Endothelial cell of umbilical vein (primary cell): ENCODE data around the gene ENPP3. TPM values are rescaled to one million over a fixed set of nuclear protein-coding genes. Genes with fewer than 3 reads are reported as not detected.

Experiments
- BruUV-seq: library from RNA; stranded (reverse); fragments of 400-500 nt; replicated peaks from 2 replicates; lab custom pipeline; 2021; lab: Mats Ljungman, UMichigan
- CTCF ChIA-PET: fragments of 300-600, 350-600 bp; sonication (Branson Sonifier 250); formaldehyde crosslinking; loops from one replicate; lab custom pipeline; 2021; ENCODE audit warnings: antibody characterized with exemption, inconsistent platforms; lab: Charles Lee
- POLR2A ChIA-PET: fragments of 300-600, 350-600 bp; sonication (Branson Sonifier 250); formaldehyde crosslinking; loops from one replicate; lab custom pipeline; 2021; ENCODE audit warnings: antibody characterized with exemption, inconsistent platforms; lab: Charles Lee
- DNase-seq: peaks from one replicate; pipeline ENCODE4 v3.0.0-alpha.2; 2011; ENCODE audit warnings: low read depth, low spot score
- FAIRE-seq: peaks from 2 replicates; lab custom pipeline; 2011; peaks lifted over from hg19 to GRCh38; lab: Jason Lieb, UNC
- H2AFZ ChIP-seq: 2 replicates; pipeline ENCODE4 v1.6.0; 2012; ENCODE audit warnings: low read depth, low read length, control low read depth, inconsistent platforms
- H3K27ac ChIP-seq: 2 replicates; pipeline ENCODE4 v1.5.1; 2011; ENCODE audit warnings: low read depth, mild to moderate bottlenecking, control low read depth, low read length, moderate library complexity; ENCODE audit not compliant: insufficient read depth
- H3K27me3 ChIP-seq, 2 experiments: 2 replicates each; pipeline versions ENCODE4 v1.6.0 to v1.6.1; 2011; ENCODE audit warnings: low read length in 2 of 2, mixed read lengths in 1 of 2; ENCODE audit not compliant: control insufficient read depth in 2 of 2, insufficient read depth in 2 of 2
- H3K36me3 ChIP-seq, 2 experiments: 2 replicates in 1 of 2; 3 replicates in 1 of 2; pipeline ENCODE4 v1.5.1; 2011; ENCODE audit warnings: low read length in 2 of 2, mild to moderate bottlenecking in 1 of 2, moderate library complexity in 1 of 2; ENCODE audit not compliant: control insufficient read depth in 2 of 2, insufficient read depth in 2 of 2; ENCODE audit errors: extremely low read depth in 1 of 2
- H3K4me1 ChIP-seq: 3 replicates; pipeline ENCODE4 v1.5.1; 2011; ENCODE audit warnings: mild to moderate bottlenecking, low read length; ENCODE audit not compliant: control insufficient read depth, insufficient read depth; ENCODE audit errors: extremely low read depth
- H3K4me2 ChIP-seq: 2 replicates; pipeline ENCODE4 v1.6.1; 2011; ENCODE audit warnings: low read length, control low read depth, mixed read lengths; ENCODE audit not compliant: insufficient read depth
- H3K4me3 ChIP-seq, 3 experiments: fragments of 200-600 bp in 1 of 3; sonication (generic), shearing (Covaris generic) in 1 of 3; replicated peaks in 1 of 3; 2 replicates each; pipeline ENCODE4 v1.5.1; 2011 to 2016; ENCODE audit warnings: control low read depth in 3 of 3, low read length in 3 of 3, mild to moderate bottlenecking in 2 of 3, inconsistent platforms in 1 of 3, low read depth in 1 of 3, moderate library complexity in 1 of 3; ENCODE audit not compliant: insufficient read depth in 1 of 3
- H3K79me2 ChIP-seq: 2 replicates; pipeline ENCODE4 v1.6.0; 2012; ENCODE audit warnings: low read length, inconsistent platforms; ENCODE audit not compliant: control insufficient read depth, insufficient read depth
- H3K9ac ChIP-seq: replicated peaks from 2 replicates; pipeline ENCODE3; 2011; ENCODE audit warnings: low read length, control low read depth; ENCODE audit not compliant: insufficient read depth; ENCODE audit errors: extremely low read depth
- H3K9me1 ChIP-seq: replicated peaks from 3 replicates; pipeline ENCODE4 v1.6.0; 2011; ENCODE audit warnings: mild to moderate bottlenecking, low read length; ENCODE audit not compliant: control insufficient read depth, insufficient read depth; ENCODE audit errors: extremely low read depth
- H3K9me3 ChIP-seq: replicated peaks from 2 replicates; pipeline ENCODE4 v1.5.1; 2012; ENCODE audit warnings: low read length, inconsistent platforms; ENCODE audit not compliant: control insufficient read depth, insufficient read depth
- H4K20me1 ChIP-seq: replicated peaks from 2 replicates; pipeline ENCODE3; 2011; ENCODE audit warnings: mild to moderate bottlenecking, low read length; ENCODE audit not compliant: control insufficient read depth, insufficient read depth; ENCODE audit errors: extremely low read depth
- EZH2 ChIP-seq: IDR thresholded peaks from 2 replicates; pipeline ENCODE4 v1.6.1; 2012; ENCODE audit warnings: borderline replicate concordance, low read depth, mild to moderate bottlenecking, moderate library complexity, low read length, inconsistent platforms; ENCODE audit not compliant: severe bottlenecking
- FOS ChIP-seq: IDR thresholded peaks from 2 replicates; pipeline ENCODE4 v1.6.1; 2011; ENCODE audit warnings: mild to moderate bottlenecking, low read length, moderate library complexity, borderline replicate concordance; ENCODE audit not compliant: insufficient read depth
- GATA2 ChIP-seq: IDR thresholded peaks from 2 replicates; pipeline ENCODE4 v1.7.0; 2011; ENCODE audit warnings: low read depth, mild to moderate bottlenecking, moderate library complexity, mixed read lengths, low read length; ENCODE audit not compliant: insufficient read length, insufficient read depth
- MYC ChIP-seq: IDR thresholded peaks from one replicate; pipeline ENCODE4 v1.6.1; 2011; ENCODE audit warnings: mild to moderate bottlenecking, low read depth, low read length
- POLR2A ChIP-seq: IDR thresholded peaks from 2 replicates; pipeline ENCODE4 v1.6.1; 2012; ENCODE audit warnings: low read depth, mild to moderate bottlenecking, control low read depth, low read length
- POLR2AphosphoS5 ChIP-seq: IDR thresholded peaks from 2 replicates; pipeline ENCODE4 v1.6.1; 2012; ENCODE audit warnings: low read depth, mild to moderate bottlenecking, control low read depth, low read length, moderate library complexity; ENCODE audit not compliant: insufficient read depth
- dilution Hi-C: fragments of 300-500 bp; cut with MboI; formaldehyde crosslinking; loops from one replicate; pipeline ENCODE4 v1.15.0; 2019; ENCODE audit warnings: low sequenced_read_pairs; ENCODE audit not compliant: extremely low pct_ligation_motif_present
- intact Hi-C: fragments of 100-400 bp; cut with micrococcal nuclease; formaldehyde crosslinking; loops from one replicate; pipeline ENCODE4 v1.10.0; 2022
- polyA plus RNA-seq, 4 experiments: library from polyadenylated mRNA; depleted of rRNA in 3 of 4; stranded (reverse) in 3 of 4; unstranded in 1 of 4; fragments of >200 nt; gene quantifications; 2 replicates each; pipeline versions ENCODE4 v1.2.1 to v1.2.3, GENCODE V29; 2011 to 2012; ENCODE audit warnings: missing spikeins in 1 of 4
- total RNA-seq: library from RNA; stranded (reverse); gene quantifications from 2 replicates; pipeline ENCODE4 v1.2.3, GENCODE V29; 2021
- TF ChIP-seq, protein P1 (sequence below): IDR thresholded peaks from 2 replicates; pipeline ENCODE4 v1.6.1; 2011; ENCODE audit not compliant: insufficient read depth, insufficient read length

ENPP3 gene
- total and polyA plus RNA-seq, 2 donors (not counting 3 experiments of a cell fraction or from before 2014, with no cell fraction given) = not detected

DNA sequence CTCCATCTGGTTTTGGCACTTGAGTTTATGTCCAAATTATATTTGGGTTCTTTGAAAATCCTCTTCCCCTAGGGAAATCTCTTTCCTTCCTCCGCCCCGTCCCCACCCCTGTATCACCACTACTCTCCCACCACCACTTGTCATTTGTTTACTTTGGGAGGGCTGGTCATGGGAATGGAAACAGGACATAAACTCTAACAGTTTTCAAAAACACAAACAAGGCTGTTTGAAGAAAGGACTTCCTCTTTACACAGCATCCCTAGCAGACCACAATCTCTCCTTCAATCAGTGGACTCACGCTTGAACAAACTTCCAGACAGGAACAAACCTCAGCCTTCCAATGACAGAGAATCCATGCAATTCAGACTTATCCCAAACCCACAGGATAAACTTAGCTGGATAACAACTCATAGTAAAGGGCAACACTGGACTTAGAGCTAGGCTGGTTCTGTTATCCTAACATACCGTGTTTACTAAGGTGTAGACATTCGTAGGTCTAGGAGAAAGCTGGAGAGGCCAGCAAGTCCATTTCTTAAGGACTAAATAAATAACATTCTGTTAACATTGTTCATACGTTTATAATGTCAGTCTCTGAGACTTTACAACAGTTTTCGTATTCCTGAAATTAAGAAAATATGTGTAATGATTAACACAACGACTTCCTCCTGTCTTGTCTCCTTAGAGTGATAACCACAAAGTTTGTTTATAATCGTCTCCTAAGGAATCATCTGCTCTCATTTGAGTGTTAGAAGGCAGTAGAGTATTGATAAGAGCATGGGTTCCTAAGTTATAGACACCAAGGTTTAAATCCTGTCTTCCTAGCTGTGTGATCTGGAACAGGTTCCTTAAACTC is 117.8 kb downstream of the ENPP3 start:
- H3K36me3 ChIP-seq = no peaks in the 10 kb centered on the region
- DNase-seq (no peak), FAIRE-seq (no peak)
- H3K4me1 ChIP-seq = no peaks in the 10 kb centered on the region
- no peak overlapping the region for H3K27ac ChIP-seq
- no peaks in the 10 kb centered on the region for H3K9me3 ChIP-seq
- no peak overlapping the region for H3K4me2 ChIP-seq
- no peaks in the 10 kb centered on the region for H3K79me2 ChIP-seq
- H3K4me3 ChIP-seq = no peak overlapping the region
- dilution Hi-C loops = no loop called here
- H2AFZ ChIP-seq = peak overlapping the region; percentile 25
- ChIA-PET CTCF (interaction anchor here (0.8 kb wide), 1 partner anchor 12 kb away, joined by 3 read pairs; no protein-coding TSS in a partner anchor), POLR2A (no interaction called here)
- H3K9ac ChIP-seq = no peak overlapping the region
- no TSS peak for BruUV-seq
- no peaks in the 10 kb centered on the region for H4K20me1 ChIP-seq
- peaks cover 0 to 2% of the 10 kb centered on the region in 2 experiments for H3K27me3 ChIP-seq
- TF ChIP-seq GATA2 = peak; percentile 10
- TF ChIP-seq, protein P1, sequence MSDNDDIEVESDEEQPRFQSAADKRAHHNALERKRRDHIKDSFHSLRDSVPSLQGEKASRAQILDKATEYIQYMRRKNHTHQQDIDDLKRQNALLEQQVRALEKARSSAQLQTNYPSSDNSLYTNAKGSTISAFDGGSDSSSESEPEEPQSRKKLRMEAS = no peak
- intact Hi-C loops = no loop called here
- H3K9me1 ChIP-seq = no peaks in the 10 kb centered on the region

DNA sequence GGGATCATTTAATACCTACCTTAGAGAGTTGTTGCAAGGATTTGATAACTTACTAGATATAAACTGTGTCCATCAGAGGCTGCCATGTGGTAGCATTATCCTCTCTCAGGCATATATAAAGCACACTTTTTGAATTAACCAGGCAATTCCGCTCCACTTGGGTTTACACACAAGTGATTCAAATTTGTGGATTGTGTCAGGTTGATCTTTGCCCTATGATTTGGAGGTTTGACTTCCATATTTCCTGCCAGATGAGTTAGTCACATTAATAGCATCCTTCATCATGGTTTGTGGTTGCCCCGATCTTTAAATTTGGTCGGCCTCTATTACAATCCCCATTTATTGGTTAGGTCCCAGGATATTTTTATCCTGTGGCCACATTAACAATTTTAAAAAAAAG is 118.5 kb downstream of the ENPP3 start:
- ChIA-PET POLR2A (no interaction called here), CTCF (interaction anchor here (0.8 kb wide), 1 partner anchor 11 kb away, joined by 3 read pairs; no protein-coding TSS in a partner anchor)
- no peaks in the 10 kb centered on the region for H3K9me3 ChIP-seq
- H3K36me3 ChIP-seq = no peaks in the 10 kb centered on the region
- H3K9ac ChIP-seq = no peak overlapping the region
- no peaks in the 10 kb centered on the region for H3K4me1 ChIP-seq
- TF ChIP-seq POLR2A = no peak
- no peak for TF ChIP-seq FOS
- no peak for TF ChIP-seq GATA2
- TF ChIP-seq EZH2 = no peak
- TF ChIP-seq POLR2AphosphoS5 = no peak
- no peak for TF ChIP-seq MYC
- H3K4me3 ChIP-seq = no peak overlapping the region
- no peaks in the 10 kb centered on the region for H4K20me1 ChIP-seq
- H3K27ac ChIP-seq = no peak overlapping the region
- H3K79me2 ChIP-seq = no peaks in the 10 kb centered on the region
- no TSS peak for BruUV-seq
- intact Hi-C loops = no loop called here
- H2AFZ ChIP-seq = no peak overlapping the region
- dilution Hi-C loops = no loop called here
- H3K4me2 ChIP-seq = no peak overlapping the region
- H3K27me3 ChIP-seq = peaks cover 0 to 2% of the 10 kb centered on the region in 2 experiments
- no peaks in the 10 kb centered on the region for H3K9me1 ChIP-seq
- FAIRE-seq (no peak), DNase-seq (no peak)
